Measurements from ENCODE around the gene IRS1. TPM values are rescaled to one million over a fixed set of nuclear protein-coding genes. Genes with fewer than 3 reads are reported as not detected.
A peak's percentile ranks its signal among the peaks of the same experiment; 100 is the strongest.

The IRS1 gene
- total RNA-seq, 2 donors from 2014 or later = 0.77 to 2.1 TPM

GRCh38 chr2:226799976-226800940 lies 638 bp upstream of the IRS1 start:
- no peak for ATAC-seq (replicated peaks)
- H3K36me3 Mint-ChIP-seq (ENCODE audit: low read depth) = no peaks in the 10 kb centered on the region
- peak overlapping the region; percentile 74 for H3K4me3 Mint-ChIP-seq
- H3K27me3 Mint-ChIP-seq = peaks cover 7% of the 10 kb centered on the region
- no peak overlapping the region for H3K27ac Mint-ChIP-seq
- H3K4me1 Mint-ChIP-seq = peaks cover 6% of the 10 kb centered on the region
- no peaks in the 10 kb centered on the region for H3K9me3 Mint-ChIP-seq

GRCh38 chr2:226798422-226799210 lies 1.0 kb downstream of the IRS1 start:
- peaks cover 6% of the 10 kb centered on the region for H3K4me1 Mint-ChIP-seq
- no peak overlapping the region for H3K27ac Mint-ChIP-seq
- no peaks in the 10 kb centered on the region for H3K36me3 Mint-ChIP-seq (ENCODE audit: low read depth)
- peak; percentile 33 for ATAC-seq (replicated peaks)
- no peaks in the 10 kb centered on the region for H3K9me3 Mint-ChIP-seq
- peak overlapping the region; percentile 74 for H3K4me3 Mint-ChIP-seq
- peaks cover 3% of the 10 kb centered on the region for H3K27me3 Mint-ChIP-seq

DNA sequence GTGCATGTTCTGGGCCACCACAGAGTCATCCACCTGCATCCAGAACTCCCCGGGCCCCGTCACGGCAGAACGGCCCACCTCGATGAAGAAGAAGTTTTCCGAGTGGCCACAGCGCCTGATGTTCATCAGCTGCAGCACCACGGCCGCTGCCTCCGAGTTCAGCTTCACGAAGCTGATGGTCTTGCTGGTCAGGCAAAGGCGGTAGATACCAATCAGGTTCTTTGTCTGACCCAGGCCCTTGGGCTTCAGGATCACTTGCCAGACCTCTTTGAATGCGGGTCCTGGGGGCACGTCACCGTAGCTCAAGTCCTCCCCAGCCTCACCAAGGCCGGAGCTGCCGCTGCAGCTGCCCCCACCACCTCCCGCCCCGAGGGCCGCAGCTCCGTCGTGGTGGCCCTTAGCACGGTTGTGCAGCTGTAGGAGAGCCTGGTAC lies 1.6 kb downstream of the IRS1 start:
- Mint-ChIP-seq H3K4me1 (peaks cover 6% of the 10 kb centered on the region), H3K4me3 (peak overlapping the region; percentile 74), H3K27me3 (no peaks in the 10 kb centered on the region), H3K9me3 (no peaks in the 10 kb centered on the region), H3K36me3 (ENCODE audit: low read depth) (no peaks in the 10 kb centered on the region), H3K27ac (no peak overlapping the region)
- no peak for ATAC-seq (replicated peaks)

DNA sequence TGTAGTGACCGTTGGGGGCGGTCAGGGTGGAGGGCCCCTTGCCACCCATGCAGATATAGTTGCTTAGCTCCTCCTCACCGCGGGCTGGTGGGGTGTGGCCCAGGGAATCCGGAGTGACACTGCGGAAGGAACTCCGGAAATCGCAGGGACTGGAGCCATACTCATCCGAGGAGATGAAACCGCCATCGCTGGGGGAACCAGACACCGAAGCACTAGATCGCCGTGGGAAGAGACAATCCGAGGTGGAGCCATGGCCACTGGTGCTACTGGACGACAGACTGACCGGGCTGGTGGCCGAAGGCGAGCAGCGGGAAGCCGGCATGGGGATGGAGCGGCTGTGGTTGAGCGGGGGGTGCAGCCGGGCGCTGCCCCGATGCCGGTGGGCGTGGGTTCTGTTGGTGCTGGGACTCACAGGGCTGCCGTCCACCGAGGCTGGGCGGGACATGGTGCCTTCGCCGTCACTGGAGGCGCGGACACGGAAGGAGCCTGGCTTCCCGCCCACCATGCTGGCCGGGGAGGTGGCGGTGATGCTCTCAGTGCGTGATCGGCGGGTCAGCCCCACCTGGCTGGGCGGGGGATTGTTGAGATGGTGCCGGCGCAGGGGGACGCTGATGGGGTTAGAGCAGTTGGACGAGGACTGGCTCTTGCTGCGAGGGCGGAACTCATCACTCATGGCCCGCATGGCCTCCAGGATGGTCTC lies 2.2 kb downstream of the IRS1 start:
- peaks cover 7% of the 10 kb centered on the region for H3K4me1 Mint-ChIP-seq
- H3K27me3 Mint-ChIP-seq = no peaks in the 10 kb centered on the region
- no peaks in the 10 kb centered on the region for H3K36me3 Mint-ChIP-seq (ENCODE audit: low read depth)
- H3K27ac Mint-ChIP-seq = no peak overlapping the region
- H3K4me3 Mint-ChIP-seq = peak overlapping the region; percentile 74
- H3K9me3 Mint-ChIP-seq = no peaks in the 10 kb centered on the region
- ATAC-seq (replicated peaks) = no peak

DNA sequence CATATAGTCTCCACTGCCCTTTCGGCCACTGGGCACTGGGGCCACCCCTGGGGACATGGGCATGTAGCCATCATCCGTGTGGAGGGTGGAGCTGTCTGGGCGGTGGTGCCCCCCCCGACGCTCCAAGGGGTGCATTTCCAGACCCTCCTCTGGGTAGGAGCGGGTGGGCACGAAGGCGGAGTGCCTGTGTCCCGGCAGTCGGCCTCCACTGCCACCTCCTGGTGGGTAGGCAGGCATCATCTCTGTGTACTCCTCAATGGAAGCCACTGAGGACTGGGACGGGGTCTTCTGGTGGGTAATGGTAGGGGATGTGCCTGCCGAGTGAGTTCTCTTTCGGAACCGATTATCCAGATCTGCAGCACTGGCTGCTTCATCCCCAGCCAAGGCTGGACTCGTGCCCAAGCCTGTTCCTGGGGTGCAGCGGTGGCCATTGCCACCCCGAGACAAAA lies 2.8 kb downstream of the IRS1 start:
- H3K4me1 Mint-ChIP-seq = peaks cover 12% of the 10 kb centered on the region
- no peaks in the 10 kb centered on the region for H3K36me3 Mint-ChIP-seq (ENCODE audit: low read depth)
- ATAC-seq (replicated peaks) = no peak
- no peak overlapping the region for H3K27ac Mint-ChIP-seq
- no peaks in the 10 kb centered on the region for H3K27me3 Mint-ChIP-seq
- H3K9me3 Mint-ChIP-seq = no peaks in the 10 kb centered on the region
- H3K4me3 Mint-ChIP-seq = peak overlapping the region; percentile 74

DNA sequence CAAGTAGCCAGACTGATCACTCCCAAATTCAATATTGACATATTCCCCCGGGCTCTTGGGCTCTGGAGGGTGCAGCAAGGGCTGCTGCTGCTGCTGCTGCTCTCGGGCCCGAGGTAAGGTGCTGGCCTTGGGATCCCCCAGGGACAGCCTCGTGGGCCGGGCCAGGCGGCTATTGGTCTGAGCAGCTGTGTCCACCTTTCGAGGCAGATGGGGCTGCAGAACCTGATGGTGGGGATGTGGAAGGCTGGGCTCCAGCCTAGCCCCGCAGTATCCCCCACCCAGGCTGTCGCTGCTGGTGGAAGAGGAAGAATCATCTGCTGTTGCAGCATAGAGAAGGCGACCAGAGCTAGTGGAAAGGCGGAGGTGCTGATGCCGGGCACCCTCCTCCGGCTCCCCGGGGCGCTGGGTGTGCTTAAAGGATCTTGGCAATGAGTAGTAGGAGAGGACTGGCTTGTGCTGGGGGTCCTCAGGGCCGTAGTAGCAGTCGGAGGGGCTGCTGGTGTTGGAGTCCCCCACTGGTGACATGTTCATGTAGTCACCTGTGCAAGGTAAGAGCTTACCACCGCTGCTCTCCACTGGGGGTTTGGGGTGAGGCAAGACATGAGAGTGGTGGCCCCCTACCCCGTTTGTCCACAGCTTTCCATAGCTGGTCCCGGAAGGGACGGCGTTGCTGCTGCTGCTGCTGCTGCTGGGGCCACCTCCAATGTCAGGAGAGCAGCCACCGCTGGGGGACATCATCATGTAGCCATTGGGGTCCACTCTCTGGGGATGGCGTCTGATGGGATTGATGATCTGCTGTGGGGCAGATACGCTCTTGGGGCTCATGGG lies 3.4 kb downstream of the IRS1 start:
- H3K4me1 Mint-ChIP-seq = peaks cover 10% of the 10 kb centered on the region
- no peaks in the 10 kb centered on the region for H3K9me3 Mint-ChIP-seq
- no peak overlapping the region for H3K27ac Mint-ChIP-seq
- no peaks in the 10 kb centered on the region for H3K36me3 Mint-ChIP-seq (ENCODE audit: low read depth)
- H3K27me3 Mint-ChIP-seq = no peaks in the 10 kb centered on the region
- no peak for ATAC-seq (replicated peaks)
- no peak overlapping the region for H3K4me3 Mint-ChIP-seq

GRCh38 chr2:226795281-226796011 lies 4.2 kb downstream of the IRS1 start:
- Mint-ChIP-seq H3K4me3 (no peak overlapping the region), H3K27ac (no peak overlapping the region), H3K9me3 (no peaks in the 10 kb centered on the region), H3K27me3 (no peaks in the 10 kb centered on the region), H3K4me1 (peaks cover 6% of the 10 kb centered on the region), H3K36me3 (ENCODE audit: low read depth) (no peaks in the 10 kb centered on the region)
- no peak for ATAC-seq (replicated peaks)

DNA sequence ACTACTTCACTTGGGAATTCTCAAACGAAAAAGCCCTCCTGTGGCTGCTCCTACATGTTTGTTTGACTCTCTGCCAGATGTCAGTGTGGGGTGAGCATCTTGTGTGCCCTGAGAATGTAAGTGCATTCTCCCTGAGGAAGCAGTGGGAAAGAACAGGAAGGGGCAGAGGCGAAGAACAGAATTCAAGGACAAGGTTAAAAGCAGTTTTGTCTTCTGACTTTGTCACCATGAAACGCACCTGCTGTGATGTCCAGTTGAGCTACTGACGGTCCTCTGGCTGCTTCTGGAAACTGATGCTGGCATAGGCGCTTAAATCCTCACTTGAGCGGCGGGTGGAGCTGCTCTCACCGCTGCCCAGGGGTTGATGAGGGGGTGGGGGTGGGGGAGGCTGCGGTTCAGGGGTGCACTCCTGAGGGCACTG lies 4.9 kb downstream of the IRS1 start:
- H3K36me3 Mint-ChIP-seq (ENCODE audit: low read depth) = no peaks in the 10 kb centered on the region
- H3K4me3 Mint-ChIP-seq = no peak overlapping the region
- peaks cover 6% of the 10 kb centered on the region for H3K4me1 Mint-ChIP-seq
- H3K27me3 Mint-ChIP-seq = no peaks in the 10 kb centered on the region
- ATAC-seq (replicated peaks) = no peak
- no peaks in the 10 kb centered on the region for H3K9me3 Mint-ChIP-seq
- no peak overlapping the region for H3K27ac Mint-ChIP-seq

- H3K36me3 Mint-ChIP-seq (ENCODE audit: low read depth) = no peaks in the 10 kb centered on the region
- no peak for ATAC-seq (replicated peaks)
- H3K27ac Mint-ChIP-seq = no peak overlapping the region
- H3K4me3 Mint-ChIP-seq = no peak overlapping the region
- H3K9me3 Mint-ChIP-seq = no peaks in the 10 kb centered on the region
- no peaks in the 10 kb centered on the region for H3K27me3 Mint-ChIP-seq
- peaks cover 6% of the 10 kb centered on the region for H3K4me1 Mint-ChIP-seq
Observed at GRCh38 chr2:226794196-226794661, 5.4 kb downstream of the IRS1 start.

GRCh38 chr2:226793646-226794045 lies 6.0 kb downstream of the IRS1 start:
- Mint-ChIP-seq H3K27me3 (no peaks in the 10 kb centered on the region), H3K36me3 (ENCODE audit: low read depth) (no peaks in the 10 kb centered on the region), H3K4me1 (peaks cover 6% of the 10 kb centered on the region), H3K9me3 (no peaks in the 10 kb centered on the region), H3K4me3 (no peak overlapping the region), H3K27ac (no peak overlapping the region)
- ATAC-seq (replicated peaks) = no peak

DNA sequence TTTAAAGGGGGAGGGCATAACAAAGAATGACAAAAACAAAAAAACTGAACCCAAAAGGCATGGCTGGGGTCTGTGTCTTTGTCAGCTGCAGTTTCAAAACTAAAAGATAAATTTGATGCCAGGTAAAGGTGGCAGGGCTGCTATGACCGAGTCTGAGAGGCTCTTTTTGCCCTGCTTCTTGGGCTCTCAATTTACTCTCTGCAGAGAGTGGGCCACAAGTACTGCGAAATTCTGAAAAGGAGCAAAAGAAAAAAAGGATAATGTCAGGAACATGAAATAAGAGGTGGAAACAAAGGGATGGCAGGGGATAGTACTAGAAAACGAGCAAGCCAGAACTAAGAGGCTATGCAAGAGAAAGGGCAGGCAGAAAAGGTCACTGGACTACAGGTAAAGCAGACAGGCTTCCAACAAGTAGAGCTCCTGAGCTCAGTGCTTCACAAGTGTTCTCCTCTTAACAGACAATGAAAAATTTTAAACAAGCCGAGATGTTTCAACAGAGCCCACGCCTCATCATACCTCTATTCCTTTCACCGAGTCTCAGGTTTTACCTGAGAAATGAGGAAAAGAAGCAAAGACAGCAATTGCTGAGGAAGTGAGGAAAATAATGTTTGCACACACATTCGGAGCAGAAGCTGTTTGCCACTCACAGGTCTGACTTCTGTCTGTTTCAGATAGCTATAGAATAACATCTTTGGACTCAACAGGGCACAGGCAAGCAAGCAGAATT lies 7.3 kb downstream of the IRS1 start:
- no peaks in the 10 kb centered on the region for H3K9me3 Mint-ChIP-seq
- H3K27ac Mint-ChIP-seq = peak overlapping the region; percentile 62
- H3K4me3 Mint-ChIP-seq = peak overlapping the region; percentile 94
- H3K4me1 Mint-ChIP-seq = peaks cover 6% of the 10 kb centered on the region
- H3K36me3 Mint-ChIP-seq (ENCODE audit: low read depth) = no peaks in the 10 kb centered on the region
- no peak for ATAC-seq (replicated peaks)
- no peaks in the 10 kb centered on the region for H3K27me3 Mint-ChIP-seq

DNA sequence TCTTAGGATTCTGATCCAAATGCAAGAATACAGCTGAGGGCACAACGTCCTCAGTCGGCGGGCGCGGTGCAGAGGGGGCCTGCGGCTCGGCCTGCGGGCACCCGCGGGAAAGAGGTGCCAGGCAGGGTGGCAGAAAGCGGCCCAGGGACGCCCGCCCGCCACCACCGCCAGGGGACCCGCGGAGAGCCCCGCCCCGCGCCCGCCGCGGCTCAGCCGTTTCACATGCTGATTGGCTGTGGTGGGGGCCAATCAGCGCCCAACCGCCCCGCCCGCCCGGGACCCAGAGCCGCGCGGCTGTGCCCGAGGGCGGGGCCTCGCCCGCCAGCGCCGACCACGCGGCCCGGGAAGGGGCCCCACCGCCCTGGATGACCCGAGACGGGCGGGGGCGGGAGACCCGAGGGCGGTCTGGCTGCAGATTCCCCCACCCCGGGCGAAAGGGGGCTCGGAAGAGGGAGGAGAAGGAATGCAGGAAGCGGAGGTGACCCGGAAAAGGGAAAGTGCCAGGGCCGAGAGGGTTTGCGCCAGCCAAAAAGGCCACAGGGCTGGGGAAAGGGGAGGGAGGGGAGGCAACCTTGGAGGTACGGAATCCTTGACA lies 8.0 kb downstream of the IRS1 start:
- ATAC-seq (replicated peaks) = peak; percentile 98
- peak overlapping the region; percentile 93 for H3K27ac Mint-ChIP-seq
- peak overlapping the region; percentile 94 for H3K4me3 Mint-ChIP-seq
- no peaks in the 10 kb centered on the region for H3K27me3 Mint-ChIP-seq
- H3K9me3 Mint-ChIP-seq = no peaks in the 10 kb centered on the region
- H3K36me3 Mint-ChIP-seq (ENCODE audit: low read depth) = no peaks in the 10 kb centered on the region
- peaks cover 6% of the 10 kb centered on the region for H3K4me1 Mint-ChIP-seq
